Measurements from ENCODE around the gene SWI5.

Gene SWI5

DNA sequence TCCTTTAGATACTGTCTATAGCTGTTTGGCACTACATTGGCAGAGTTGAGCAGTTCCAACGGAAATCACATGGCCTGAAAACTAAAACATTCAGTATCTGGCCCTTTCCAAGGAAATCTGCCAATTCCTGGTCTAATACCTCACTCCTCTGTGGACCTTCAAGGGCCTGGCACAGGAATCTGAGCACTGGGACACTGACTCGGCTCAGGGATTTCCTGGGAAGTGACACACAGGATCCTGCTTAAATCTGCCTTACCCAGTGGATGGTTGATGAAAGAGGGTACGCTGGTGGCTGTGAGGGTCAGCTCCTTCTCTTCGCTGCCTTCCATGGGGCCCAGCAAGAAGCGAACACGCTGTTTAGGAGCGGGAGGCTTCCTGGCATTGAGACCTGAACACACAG lies 45.3 kb downstream of the SWI5 start:
- DNase-seq (ENCODE audit: low read depth): no peak

DNA sequence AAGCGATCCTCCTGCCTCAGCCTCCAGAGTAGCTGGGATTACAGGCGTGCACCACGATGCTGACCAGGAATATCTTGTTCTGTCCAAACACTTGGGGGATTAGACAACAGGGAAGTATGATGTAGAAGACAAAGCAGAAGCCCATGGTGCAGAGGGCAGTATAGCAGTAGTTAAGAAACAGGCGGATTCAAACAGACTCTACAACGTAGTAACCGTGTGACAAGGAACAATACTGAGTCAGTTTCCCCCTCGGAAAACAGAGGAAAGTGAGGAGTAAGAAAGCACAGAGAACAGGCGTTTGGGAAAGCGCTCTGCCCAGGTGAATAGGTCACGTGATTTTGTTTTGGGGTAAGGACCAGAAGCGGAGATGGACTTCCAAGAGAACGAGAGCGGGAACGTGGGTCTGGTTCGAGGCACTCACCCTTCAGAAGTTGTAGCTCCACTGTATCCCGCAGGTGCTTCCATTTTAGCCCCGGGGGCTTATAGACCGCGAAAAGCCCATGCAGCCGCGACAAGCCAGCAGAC lies 45.9 kb downstream of the SWI5 start:
- DNase-seq (ENCODE audit: low read depth): no peak

DNA sequence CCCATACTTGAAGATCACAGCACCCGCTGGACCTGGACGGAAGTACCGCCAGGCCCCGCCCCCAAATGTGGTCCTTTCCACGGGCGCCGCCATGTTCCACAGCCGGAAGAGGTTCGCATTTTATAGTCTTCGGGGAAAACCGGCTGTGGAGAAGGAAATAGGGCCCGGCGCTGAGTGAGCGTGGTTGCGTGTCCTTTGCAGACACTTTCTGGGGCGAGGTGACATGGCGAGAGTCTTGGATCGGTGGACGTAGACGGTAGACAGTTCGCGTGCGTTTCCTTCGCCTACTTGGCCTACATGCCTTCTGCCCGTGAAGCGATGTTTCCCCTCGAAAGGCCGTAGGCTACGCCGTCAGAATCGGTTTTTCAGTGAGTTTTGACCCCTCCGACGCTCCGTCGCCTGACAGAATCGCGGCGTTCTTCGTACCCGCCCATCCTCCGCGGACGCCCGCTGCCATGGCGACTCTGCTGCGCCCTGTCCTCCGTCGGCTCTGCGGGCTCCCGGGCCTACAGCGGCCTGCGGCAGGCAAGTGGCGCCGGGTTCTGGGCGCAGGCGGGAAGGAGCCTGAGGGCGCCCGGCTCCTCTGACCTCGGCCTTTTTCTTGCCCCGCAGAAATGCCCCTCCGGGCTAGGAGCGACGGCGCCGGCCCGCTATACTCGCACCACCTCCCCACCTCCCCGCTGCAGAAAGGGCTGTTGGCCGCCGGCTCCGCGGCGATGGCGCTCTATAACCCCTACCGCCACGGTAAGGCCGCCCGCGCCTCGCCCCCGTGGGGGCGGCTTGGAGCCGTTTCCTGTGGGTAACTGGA lies 46.5 kb downstream of the SWI5 start, which contains the start of the genes COQ4 and TRUB2:
Gene COQ4 (plus strand): TSS at position 436 of the 808 bp plus-strand sequence. CDS start 20 bp downstream, at position 456.
Gene TRUB2 (minus strand): TSS at position 44 of the 808 bp plus-strand sequence. CDS start 39 bp downstream, at position 5.
- peak; percentile 90 for DNase-seq (ENCODE audit: low read depth)

DNA sequence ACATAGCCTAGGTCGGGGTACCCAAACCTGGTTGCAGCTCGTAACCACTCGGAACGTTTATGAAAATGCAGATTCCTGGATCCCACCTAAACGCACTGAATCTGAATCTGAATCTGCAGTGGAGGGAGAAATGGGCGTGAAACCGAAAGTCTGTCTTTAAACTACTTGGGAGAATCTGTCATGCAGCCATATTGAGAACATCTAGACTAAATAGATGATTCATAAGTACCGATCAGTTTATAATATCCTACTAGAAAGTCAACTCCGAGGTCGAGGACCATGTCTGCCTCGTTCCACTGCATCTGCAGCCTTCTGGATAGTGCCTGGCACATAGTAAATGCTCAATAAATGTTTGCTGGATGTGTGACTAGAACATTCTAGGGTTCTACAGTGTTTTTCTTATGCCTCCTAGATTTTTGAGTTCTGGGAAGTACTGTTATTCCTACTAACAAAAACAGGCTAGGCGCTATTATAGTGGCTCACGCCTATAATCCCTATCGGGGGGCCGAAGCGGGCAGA lies 47.2 kb downstream of the SWI5 start:
- no peak for DNase-seq (ENCODE audit: low read depth)

DNA sequence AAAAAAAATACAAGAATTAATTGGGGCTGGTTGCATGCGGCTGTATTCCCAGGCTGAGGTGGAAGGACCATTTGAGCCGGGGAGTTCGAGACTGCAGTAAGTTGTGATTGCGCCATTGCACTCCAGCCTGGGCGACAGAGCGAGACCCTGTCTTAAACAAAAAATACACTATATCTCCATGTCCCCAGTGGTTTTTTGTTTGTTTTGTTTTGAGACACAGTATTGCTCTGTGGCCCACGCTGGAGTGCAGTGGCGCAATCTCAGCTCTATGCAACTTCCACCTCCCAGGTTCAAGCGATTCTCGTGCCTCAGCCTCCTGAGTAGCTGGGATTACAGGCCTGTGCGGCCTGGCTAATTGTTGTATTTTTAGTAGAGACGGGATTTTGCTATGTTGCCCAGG lies 47.7 kb downstream of the SWI5 start:
- no peak for DNase-seq (ENCODE audit: low read depth)

DNA sequence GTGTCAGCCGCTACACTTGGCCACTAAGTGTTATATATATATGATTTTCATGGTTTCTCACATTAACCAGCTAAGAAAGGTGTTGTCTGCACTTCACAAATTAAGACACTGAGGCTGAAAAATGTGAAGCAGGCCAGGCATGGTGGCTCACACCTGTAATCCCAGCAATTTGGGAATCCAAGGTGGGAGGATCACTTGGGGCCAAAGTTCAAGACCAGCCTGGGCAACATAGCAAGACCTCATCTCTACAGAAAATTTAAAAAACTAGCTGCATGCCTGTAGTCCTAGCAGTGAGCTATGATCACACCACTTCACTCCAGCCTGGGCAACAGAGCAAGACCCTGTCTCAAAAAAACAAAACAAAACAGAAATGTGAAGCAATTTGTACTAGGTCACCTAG lies 48.3 kb downstream of the SWI5 start:
- no peak for DNase-seq (ENCODE audit: low read depth)

DNA sequence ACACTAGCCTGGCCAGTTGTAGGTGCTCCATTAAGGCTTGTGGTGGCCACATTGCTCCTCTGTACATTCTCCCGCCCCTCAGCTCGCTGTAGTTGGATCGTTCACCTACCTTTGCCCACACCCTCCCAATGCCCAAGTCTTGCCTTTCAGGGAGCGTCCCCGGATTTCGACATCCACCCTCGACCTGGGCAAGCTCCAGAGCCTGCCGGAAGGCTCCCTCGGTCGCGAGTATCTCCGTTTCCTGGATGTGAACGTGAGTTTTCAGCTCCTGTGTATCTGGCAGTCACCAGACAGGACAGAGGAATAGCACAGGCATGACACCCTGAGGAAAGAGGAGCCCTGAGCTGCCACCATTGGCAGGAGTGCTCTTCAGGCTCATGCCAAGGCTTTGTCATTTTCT lies 49.6 kb downstream of the SWI5 start:
- DNase-seq (ENCODE audit: low read depth): no peak

DNA sequence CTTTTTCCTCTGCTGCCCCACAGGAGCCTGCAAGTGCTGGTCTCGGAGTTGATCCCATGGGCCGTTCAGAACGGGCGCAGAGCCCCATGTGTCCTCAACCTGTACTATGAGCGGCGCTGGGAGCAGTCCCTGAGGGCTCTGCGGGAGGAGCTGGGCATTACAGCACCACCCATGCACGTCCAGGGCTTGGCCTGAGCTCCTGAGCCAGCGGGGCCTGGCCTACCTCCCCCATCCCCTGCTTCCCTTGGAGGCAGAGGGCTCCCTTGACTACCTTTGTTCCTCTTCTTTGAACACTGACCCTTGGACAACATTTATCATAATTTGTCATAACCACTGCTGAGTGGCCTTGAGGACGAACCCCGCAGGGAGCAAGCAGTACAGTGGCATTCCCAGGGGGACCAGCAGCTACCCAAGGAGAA lies 57.4 kb downstream of the SWI5 start:
- no peak for DNase-seq (ENCODE audit: low read depth)

DNA sequence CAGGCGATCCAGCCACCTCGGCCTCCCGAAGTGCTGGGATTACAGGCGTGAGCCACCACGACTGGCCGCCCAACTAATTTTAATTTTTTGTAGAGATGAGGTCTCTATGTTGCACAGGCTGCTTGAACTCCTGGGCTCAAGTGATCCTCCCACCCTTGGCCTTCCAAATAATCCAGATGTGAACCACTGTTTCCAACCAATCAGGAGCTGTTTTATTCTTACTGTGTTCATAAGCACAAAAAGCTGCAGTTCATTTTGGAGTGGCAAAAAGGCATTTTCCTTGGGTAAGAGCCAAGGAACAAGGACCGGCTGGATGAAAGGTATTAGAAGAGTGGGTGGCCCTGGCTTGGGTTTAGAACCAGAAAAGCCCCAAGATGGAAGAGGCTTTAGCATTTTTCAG lies 59.1 kb downstream of the SWI5 start:
- DNase-seq (ENCODE audit: low read depth): no peak

DNA sequence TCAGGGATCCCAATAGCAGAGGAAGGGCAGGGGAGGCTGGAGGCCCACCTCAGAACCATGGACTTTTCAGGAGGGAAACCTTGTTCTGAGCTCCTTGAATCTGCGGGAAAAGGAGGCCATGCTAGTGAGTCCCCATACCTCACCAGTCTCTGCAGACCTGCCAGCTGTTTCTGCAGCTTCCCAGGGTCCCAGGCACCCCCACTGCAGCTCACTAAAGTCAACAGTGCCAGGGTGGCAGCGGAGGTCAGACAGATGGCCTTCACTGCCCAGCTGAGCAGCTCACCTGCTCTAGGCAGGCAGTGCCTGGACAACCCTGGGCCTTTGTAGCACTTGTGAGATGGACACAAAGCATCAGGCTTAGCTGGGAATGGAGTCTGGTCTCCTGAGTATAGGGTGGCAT lies 59.8 kb downstream of the SWI5 start:
- DNase-seq (ENCODE audit: low read depth): no peak

DNA sequence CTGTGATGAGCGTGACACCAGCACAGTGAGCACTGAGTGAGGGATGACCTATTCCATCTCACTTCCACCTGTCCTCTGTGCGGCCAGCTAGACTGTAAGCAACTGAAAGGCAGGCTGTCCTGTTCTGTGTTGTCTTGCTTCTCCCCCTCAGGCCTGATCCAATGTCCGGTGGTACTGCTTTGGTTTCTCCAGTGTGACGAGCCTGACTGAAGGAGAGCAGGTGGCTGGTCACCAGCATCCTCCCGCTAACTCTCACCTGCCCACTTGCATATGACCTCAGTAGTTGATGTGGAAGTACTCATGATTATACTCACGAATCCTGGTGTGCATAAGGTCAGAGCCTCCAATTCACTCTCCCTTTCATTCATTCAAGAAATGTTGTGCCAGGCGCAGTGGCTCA lies 61.9 kb downstream of the SWI5 start:
- DNase-seq (ENCODE audit: low read depth): no peak
